Measurements from ENCODE around the gene TMPRSS2. TPM values are rescaled to one million over a fixed set of nuclear protein-coding genes. Genes with fewer than 3 reads are reported as not detected.
"Not testable (repeated sequence)": the region's sequence is repeated elsewhere in the genome, so short reads cannot be mapped to it uniquely, and the experiment has no call there.

The TMPRSS2 gene
- total RNA-seq, 1 donor from 2014 or later: 0.07 TPM

DNA sequence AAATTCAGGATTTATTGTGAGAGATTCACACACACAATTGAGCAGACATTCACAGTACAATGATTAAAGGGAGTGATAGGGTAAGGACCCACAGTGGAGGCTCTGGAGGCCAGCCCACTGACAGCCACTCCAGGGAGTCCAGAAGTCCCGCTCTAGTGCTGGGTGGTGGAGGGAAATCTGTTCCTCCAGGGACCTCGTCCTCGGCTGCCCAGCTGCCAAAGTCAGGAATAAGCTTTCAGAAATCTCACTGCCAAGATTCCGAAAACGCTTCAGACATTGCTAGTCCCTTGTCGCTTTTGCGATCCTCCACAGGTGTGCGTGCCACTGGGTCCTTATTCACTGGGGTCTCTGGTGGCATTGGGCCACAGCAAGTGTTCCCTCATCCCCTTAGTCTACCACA is 79.6 kb downstream of the TMPRSS2 start:
- intact Hi-C loops (cut with micrococcal nuclease): loop anchor here (5.0 to 10.0 kb wide), 3 partner anchors 574 to 976 kb away; partner anchors contain the start of gene UBASH3A

DNA sequence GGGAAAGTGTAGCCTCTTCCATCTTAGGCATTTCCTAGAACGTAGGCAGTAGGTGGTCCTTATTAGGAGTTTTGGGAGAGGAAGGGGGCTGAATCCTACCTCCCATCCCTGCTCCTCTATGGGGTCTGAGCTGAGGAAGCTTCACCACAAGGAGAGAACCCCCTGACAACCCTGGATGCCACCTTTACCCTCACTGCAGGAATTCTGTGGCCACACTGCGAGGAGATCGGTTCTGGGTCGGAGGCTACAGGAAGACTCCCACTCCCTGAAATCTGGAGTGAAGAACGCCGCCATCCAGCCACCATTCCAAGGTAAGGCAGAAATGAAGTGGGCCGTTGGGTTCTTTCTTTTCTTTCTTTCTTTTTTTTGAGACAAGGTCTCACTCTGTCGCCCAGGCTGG is 80.4 kb downstream of the TMPRSS2 start:
- intact Hi-C loops (cut with micrococcal nuclease): loop anchor here (2.0 to 10.0 kb wide), 5 partner anchors 57 to 977 kb away; partner anchors contain the start of genes BACE2 and UBASH3A

DNA sequence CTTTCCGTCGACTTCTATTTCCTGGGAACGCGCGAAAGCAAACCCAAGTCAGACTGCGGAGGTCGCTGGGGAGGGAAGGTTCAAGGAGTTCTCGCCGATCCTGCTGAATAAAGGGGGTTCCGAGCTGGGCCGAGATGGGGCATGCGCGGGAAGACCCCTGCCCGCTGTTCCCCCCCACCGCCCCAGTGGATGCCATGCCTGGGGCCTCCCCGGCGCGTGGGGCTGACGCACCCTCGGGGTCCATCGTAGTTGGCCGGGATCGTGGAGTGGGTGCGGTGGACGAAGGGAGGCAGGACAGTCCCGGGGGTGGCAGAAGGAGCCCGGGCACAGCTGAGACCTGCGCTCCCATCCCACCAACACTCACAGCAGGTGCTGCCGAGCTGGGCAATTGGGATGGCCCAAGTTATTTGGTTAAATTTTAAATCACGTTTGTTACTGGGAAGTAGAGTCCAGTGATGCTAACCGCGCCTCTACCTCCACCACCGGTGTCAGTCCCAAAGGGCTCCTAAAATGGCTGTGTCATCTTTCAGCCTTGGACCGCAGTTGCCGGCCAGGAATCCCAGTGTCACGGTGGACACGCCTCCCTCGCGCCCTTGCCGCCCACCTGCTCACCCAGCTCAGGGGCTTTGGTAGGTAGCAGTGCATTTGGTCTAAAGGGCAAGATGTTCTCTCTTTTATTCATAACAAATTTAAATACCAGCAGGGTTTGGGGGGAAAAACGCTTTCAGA is 81.1 kb downstream of the TMPRSS2 start:
- intact Hi-C loops (cut with micrococcal nuclease): loop anchor here (1.0 to 10.0 kb wide), 7 partner anchors 56 to 978 kb away; partner anchors contain the start of genes BACE2, MX2 and UBASH3A

DNA sequence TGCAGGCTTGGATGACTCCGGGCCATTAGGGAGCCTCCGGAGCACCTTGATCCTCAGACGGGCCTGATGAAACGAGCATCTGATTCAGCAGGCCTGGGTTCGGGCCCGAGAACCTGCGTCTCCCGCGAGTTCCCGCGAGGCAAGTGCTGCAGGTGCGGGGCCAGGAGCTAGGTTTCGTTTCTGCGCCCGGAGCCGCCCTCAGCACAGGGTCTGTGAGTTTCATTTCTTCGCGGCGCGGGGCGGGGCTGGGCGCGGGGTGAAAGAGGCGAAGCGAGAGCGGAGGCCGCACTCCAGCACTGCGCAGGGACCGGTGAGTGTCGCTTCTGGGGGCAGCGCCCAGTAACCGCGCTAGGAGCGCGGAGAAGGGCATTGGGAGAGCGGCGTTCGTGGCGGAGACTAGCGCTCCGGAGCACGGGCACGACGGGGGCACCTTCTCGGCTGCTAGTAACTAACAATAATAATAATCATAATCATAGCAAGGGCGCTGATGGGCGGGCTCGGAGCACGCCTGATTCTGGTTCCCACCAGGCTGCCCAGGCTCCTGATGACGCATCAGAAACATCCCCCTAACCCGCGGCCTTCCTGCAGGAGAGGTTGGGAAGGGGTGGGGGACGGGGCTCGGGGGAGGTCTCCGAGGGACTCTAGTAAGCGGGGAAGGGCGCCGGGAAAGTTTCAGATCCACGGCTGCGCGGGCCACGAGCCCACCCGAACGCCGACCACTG is 81.8 kb downstream of the TMPRSS2 start, which contains the start of gene MX1:
TSS of gene MX1 (plus strand) at position 286 of the 722 bp plus-strand sequence. CDS start 5,832 bp downstream, outside the sequence.
- intact Hi-C loops (cut with micrococcal nuclease): loop anchor here (1.0 to 10.0 kb wide), 7 partner anchors 55 to 979 kb away; partner anchors contain the start of genes BACE2, MX2 and UBASH3A

DNA sequence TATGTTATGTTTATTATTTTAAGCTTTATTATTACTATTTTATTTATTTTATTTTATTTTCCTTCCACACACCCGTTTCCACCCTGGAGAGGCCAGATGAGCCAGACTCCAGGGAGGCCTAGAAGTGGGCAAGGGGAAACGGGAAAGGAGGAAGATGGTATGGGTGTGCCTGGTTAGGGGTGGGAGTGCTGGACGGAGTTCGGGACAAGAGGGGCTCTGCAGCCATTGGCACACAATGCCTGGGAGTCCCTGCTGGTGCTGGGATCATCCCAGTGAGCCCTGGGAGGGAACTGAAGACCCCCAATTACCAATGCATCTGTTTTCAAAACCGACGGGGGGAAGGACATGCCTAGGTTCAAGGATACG is 82.4 kb downstream of the TMPRSS2 start:
- intact Hi-C loops (cut with micrococcal nuclease): loop anchor here (5.0 to 10.0 kb wide), 3 partner anchors 577 to 979 kb away; partner anchors contain the start of gene UBASH3A

DNA sequence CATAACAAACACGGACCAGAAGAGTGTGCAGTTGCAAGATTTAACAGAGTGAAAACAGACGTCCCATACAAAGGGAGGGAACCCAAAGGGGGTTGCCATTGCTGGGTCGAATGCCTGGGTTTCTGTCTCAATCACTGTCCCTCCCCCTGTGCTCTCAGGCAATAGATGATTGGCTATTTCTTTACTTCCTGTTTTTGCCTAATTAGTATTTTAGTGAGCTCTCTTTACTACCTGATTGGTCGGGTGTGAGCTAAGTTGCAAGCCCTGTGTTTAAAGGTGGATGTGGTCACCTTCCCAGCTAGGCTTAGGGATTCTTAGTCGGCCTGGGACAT is 84.7 kb downstream of the TMPRSS2 start:
- intact Hi-C loops (cut with micrococcal nuclease): loop anchor here (10.0 kb wide), 2 partner anchors 812 to 982 kb away; partner anchors contain the start of gene UBASH3A

DNA sequence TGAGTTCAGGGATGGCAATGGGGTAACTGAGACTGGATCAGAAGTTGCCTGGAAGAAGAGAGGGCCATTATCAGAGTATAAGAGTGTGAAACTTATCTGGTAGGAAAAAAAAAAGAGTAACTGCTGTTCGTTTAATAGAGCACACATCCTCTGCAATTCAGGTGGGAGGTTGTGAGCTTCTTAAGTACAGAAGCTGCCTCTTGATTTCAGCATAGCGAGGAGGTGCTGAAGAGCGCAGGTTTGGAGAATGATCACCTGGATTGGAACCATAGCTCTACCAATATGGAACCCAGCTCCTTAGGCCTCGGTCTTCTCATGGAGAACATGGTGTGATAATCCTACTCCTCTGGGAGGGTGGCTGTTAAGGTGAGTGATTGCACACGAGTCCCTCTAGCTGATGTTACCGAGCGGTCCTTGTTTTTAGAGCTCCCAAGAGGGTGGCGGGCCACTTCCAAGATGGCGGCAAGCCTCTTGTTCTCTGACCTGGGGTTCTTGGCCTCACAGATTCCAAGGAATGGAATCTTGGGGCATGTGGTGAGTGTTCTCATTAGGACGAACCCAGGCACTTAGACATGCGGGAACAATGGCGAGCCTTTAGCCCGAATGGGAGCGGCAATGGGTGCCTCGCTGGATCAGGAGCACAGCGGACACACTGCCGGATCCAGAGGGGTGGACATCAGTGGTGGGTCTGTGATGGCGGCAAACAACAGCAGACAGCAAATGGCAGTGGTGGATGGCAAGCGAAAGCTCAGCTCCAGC is 85.2 kb downstream of the TMPRSS2 start:
- intact Hi-C loops (cut with micrococcal nuclease): loop anchor here (10.0 kb wide), 2 partner anchors 812 to 982 kb away; partner anchors contain the start of gene UBASH3A

DNA sequence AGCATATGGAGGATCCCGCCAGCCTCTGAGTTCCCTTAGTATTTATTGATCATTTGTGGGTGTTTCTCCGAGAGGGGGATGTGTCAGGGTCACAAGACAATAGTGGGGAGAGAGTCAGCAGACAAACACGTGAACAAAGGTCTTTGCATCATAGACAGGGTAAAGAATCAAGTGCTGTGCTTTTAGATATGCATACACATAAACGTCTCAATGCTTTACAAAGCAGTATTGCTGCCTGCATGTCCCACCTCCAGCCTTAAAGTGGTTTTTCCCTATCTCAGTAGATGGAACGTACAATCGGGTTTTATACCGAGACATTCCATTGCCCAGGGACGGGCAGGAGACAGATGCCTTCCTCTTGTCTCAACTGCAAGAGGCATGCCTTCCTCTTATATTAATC is 87.0 kb downstream of the TMPRSS2 start:
- intact Hi-C loops (cut with micrococcal nuclease): loop anchor here (1.0 to 10.0 kb wide), 3 partner anchors 59 to 984 kb away; partner anchors contain the start of genes MX2 and UBASH3A

DNA sequence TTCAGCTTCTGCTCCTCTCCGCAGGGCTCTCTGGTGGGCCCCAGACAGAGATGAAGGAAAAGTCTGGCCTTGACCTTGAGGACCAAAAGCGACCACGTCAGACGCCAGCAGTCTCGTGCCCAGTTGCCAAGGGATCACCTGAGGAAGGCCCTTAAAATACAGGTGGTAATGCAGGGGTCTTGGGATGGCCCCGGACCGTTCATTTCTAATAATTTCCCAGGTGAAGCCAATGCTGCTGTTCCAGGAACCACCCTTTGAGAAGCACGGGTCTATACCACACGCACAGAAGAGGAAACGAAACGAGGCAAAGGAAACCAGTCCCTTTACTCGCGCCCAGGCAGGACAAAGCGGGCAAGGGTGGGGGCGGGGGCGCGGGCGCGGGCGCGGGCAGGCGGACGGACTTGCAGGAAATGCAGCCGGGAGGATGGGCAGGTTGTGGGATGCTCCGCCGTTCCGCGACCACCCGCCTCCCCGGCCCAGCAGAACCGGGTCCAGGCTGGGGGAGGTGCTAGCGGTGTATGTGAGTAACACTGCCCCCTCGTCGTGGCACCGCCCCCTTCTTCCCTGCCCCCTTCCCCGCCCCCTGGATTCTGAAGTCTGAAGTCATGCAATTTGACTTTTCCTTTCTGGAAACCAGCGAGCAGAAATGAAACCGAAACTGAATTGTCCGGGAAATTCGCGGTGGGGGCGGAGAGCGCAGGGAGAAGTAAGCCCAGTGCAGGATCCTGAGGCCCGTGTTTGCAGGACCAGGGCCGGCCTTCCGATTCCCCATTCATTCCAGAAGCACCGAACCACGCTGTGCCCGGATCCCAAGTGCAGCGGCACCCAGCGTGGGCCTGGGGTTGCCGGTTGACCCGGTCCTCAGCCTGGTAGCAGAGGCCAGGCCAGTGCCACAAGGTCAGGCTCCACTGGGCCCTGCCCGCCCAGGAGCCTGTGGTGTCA is 87.8 kb downstream of the TMPRSS2 start:
- intact Hi-C loops (cut with micrococcal nuclease): loop anchor here (1.0 to 10.0 kb wide), 3 partner anchors 58 to 985 kb away; partner anchors contain the start of genes MX2 and UBASH3A

DNA sequence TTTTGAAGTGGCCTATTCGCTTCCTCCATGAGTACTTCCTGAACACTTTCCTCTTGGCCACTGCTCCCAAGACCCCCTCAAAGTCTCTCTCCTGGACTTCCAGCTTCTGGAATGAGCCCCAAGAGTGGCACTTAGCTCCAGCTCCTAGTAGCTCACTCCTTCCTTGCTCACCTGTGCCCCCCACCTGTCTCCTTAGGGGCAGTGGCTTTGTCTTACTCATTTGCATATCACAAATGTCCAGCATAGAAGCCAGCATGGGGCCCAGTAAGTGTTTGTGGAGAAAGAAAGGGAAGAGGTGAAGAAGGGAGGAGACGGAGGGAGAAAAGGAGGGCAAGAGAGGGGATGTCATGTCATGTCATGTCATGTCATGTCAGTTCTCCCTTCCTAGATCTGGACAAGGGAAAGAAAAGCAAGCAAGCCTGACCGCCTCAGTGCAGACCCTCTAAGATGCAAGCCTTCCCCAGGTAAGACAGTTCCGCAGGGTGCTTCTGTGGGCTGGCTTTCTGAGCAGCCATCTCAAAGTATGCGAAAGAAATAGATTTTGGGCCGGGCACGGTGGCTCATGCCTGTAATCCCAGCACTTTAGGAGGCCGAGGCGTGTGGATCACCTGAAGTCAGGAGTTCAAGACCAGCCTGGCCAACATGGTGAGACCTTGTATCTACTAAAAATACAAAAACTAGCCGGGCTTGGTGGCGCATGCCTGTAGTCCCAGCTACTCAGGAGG is 88.8 kb downstream of the TMPRSS2 start:
- intact Hi-C loops (cut with micrococcal nuclease): no loop called here

DNA sequence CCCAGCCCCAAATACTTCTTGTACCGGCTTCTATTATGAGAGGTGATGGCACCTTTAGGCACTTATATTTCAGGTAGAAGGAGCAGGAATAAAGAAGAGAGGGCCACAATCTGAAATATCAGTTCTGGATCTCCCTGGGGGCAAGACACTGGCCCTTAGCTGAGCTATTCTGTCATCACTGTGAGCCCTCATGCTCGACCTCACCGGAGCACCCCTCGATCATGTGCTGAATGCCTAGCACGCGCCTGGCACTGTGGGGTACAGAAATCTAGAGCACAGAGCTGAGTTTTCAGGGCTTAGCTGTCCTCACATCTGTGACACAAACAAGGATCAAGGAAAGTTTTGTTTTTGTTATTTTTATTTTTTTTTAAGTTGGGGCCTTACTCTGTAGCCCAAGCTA is 89.6 kb downstream of the TMPRSS2 start:
- intact Hi-C loops (cut with micrococcal nuclease): no loop called here

DNA sequence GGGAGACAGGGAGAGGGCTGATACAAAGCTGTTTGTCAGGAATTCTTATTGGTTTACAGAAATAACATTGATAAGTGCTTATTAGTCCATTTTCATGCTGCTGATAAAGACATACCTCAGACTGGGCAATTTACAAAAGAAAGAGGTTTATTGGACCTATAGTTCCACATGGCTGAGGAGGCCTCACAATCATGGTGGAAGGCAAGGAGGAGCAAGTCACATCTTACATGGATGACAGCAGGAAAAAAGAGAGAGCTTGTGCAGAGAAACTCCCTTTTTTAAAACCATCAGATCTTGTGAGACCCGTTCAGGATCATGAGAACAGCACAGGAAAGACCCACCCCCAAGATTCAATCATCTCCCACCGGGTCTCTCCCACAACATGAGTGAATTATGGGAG is 90.5 kb downstream of the TMPRSS2 start:
- intact Hi-C loops (cut with micrococcal nuclease): not testable (repeated sequence)

Other genes with a start within 250 kb of the TMPRSS2 start
- not detected in 2 replicates for gene FAM3B, start 191.4 kb downstream of the TMPRSS2 start, total RNA-seq
- gene MX2, start 146.1 kb downstream of the TMPRSS2 start, total RNA-seq: 66.3 and 74.2 TPM in 2 replicates
- 368 and 375 TPM in 2 replicates for gene MX1, start 81.9 kb downstream of the TMPRSS2 start, total RNA-seq